Fibroblast of the aortic adventitia (primary cell): ENCODE measurements around the gene GPC6. TPM values are rescaled to one million over a fixed set of nuclear protein-coding genes. Genes with fewer than 3 reads are reported as not detected.

Experiments
- DNase-seq: peaks from one replicate; pipeline ENCODE4 v3.0.0-alpha.2; 2010; ENCODE audit warnings: low read depth
- H3K4me3 ChIP-seq: 2 replicates; pipeline ENCODE4 v1.5.1; 2011; ENCODE audit warnings: low read depth, mild to moderate bottlenecking, control low read depth, low read length, moderate library complexity
- total RNA-seq: library from RNA; depleted of rRNA; stranded (reverse); fragments of >200 nt; gene quantifications from 2 replicates; pipeline ENCODE4 v1.2.3, GENCODE V29; 2012; ENCODE audit warnings: low replicate concordance
- TF ChIP-seq, protein P1 (sequence below): IDR thresholded peaks from 2 replicates; pipeline ENCODE4 v1.5.1; 2011; ENCODE audit warnings: mild to moderate bottlenecking, low read length, control low read depth, inconsistent platforms; ENCODE audit not compliant: insufficient read depth

GPC6 gene
- total RNA-seq, 1 donor, result 92.6 TPM

DNA sequence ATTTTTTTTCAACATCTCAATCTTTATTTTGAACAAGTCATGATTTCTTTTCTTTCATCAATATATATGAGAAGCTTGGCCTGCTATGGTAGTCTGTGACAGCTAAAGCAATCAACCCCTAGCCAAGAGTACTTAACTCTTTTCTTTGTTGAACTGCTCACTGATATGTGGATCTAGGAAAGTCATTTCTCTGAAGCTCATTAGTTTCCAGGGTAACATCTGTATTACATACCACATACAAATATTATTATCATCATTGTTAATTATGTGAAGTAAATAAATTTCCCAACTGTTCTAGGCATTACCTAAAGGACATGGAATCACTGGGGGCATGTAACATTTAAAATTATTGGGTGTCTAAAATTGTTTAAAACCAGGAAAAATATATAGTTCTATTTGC is 985.6 kb downstream of the GPC6 start:
- no peak for DNase-seq
- no peak overlapping the region for H3K4me3 ChIP-seq
- TF ChIP-seq, protein P1, sequence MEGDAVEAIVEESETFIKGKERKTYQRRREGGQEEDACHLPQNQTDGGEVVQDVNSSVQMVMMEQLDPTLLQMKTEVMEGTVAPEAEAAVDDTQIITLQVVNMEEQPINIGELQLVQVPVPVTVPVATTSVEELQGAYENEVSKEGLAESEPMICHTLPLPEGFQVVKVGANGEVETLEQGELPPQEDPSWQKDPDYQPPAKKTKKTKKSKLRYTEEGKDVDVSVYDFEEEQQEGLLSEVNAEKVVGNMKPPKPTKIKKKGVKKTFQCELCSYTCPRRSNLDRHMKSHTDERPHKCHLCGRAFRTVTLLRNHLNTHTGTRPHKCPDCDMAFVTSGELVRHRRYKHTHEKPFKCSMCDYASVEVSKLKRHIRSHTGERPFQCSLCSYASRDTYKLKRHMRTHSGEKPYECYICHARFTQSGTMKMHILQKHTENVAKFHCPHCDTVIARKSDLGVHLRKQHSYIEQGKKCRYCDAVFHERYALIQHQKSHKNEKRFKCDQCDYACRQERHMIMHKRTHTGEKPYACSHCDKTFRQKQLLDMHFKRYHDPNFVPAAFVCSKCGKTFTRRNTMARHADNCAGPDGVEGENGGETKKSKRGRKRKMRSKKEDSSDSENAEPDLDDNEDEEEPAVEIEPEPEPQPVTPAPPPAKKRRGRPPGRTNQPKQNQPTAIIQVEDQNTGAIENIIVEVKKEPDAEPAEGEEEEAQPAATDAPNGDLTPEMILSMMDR, result no peak

DNA sequence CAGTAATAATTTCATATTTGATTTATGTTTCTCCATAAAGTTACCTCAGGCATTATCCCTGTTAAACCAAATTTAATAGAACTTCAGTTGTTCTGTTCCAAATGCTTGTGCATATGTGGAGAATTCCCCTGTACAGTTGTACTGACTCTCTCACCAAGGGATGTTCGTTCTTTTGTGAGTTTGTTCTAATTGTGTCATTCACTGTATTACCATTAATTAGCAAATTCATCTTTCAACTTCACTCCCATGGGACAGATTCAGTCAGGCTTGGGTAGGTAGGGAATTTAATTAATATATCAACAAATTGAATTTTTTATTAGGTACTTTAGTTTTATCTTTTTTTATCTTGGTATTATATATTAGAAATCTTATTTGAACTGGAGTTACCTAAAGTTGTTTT is 987.5 kb downstream of the GPC6 start:
- H3K4me3 ChIP-seq, result no peak overlapping the region
- TF ChIP-seq, protein P1, result no peak
- no peak for DNase-seq

DNA sequence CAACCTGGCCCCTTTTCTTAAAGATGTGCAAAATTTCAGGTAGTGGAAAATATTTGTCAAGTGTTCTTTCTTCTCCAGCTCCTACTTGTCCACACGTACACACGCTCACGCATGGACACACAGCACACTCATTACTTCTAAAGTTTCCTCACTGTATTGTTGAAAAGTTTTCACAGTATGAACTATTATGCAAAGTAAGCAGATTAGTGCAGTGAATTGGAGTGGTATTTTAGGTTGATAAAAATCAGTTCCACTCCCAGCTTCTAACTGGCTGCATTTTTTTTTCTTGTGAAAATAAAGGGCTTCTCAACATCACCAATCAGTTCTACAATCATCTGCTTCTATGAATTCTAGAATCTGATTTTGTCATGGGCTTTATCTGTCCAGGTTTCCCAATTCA is 988.4 kb downstream of the GPC6 start:
- TF ChIP-seq, protein P1, result no peak
- no peak for DNase-seq
- no peak overlapping the region for H3K4me3 ChIP-seq

DNA sequence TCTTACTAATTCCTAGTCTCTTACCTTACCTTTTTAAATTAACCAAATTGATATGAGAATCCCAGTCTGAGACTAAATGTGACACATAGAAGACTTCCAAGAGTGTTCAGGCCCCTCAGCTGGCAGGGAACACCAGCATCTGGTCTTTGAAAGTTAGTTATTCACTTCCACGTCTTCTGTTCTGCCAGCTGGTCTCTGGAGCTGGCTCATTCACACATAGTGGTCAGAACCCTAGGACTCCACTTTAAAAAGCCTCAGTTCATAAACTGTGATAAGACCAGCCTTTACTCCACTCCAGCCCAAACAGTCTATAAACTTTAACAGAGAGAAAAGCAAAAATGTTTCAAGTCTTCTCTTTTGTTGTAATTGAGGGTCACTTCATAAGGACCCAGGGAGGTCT is 989.9 kb downstream of the GPC6 start:
- TF ChIP-seq, protein P1, result no peak
- DNase-seq, result no peak
- no peak overlapping the region for H3K4me3 ChIP-seq

DNA sequence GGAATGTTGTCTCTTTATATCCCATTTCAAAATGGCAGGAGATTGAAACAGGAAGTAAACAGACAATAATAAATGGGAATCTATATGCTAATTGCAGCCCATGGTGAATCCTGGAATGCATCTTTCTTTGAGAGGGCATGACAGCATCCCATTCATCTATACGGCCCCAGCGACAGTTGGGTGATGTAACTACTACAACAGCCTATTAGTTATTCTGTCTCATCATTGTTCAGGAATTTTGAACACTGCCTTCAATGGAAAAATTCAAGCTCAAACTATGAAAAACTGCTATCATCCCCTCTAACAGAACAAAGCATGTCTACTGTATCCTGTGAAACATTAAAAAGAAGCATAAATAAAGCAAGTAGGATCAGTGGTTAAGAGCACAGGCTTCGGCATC is 990.8 kb downstream of the GPC6 start:
- no peak for DNase-seq
- TF ChIP-seq, protein P1, result no peak
- H3K4me3 ChIP-seq, result no peak overlapping the region

DNA sequence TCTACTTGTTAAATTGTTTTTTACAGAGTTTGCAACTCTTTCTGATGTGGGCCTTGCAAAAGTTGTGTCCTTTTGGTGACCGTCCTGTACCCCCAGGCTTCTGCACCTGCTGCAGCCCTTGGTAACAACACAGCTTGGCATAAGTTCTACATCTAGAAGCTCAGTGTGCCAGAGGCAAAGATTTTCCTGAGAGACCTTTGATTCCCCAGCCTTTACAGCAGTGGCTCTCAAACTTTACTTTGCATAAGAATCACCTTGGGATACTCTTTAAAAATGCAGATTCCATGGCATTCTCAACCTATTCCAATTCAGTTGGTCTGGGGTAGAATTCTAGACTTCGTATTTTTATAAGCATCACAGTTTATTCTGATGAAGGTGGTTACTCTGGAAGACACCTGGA is 991.9 kb downstream of the GPC6 start:
- H3K4me3 ChIP-seq, result no peak overlapping the region
- no peak for DNase-seq
- TF ChIP-seq, protein P1, result no peak

DNA sequence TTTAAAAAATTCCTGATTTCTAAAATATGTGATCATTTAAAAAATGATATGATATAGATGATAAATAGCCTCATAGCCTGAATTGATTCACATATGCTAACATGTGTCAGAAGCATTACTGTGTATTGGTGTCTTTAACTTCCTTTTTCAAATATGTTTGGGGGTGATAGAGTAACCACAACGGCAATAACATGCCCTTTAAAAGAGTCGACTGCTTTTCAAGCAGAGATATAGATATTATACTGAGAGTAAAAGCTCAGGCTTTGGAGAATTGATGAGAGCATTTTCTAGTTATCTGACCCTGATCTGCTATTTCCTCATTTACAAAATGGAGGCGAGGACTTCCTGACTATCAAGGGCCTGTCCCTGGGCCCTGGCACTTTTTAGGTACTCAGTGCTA is 992.3 kb downstream of the GPC6 start:
- no peak overlapping the region for H3K4me3 ChIP-seq
- TF ChIP-seq, protein P1, result no peak
- DNase-seq, result no peak
